Neutrophil (primary cell): ENCODE results near the gene ABHD13.
A peak's percentile ranks its signal among the peaks of the same experiment; 100 is the strongest.

ENCODE experiments used
- H3K27ac ChIP-seq: fragments of 200-600 bp; sonication (generic); 2 replicates; pipeline ENCODE4 v1.5.1; 2016; ENCODE audit warnings: mild to moderate bottlenecking, moderate library complexity
- H3K27me3 ChIP-seq: fragments of 200-600 bp; sonication (generic); 2 replicates; pipeline ENCODE4 v1.6.0; 2016; ENCODE audit warnings: mild to moderate bottlenecking
- H3K36me3 ChIP-seq: fragments of 200-600 bp; sonication (generic); 2 replicates; pipeline ENCODE4 v1.5.1; 2017
- H3K4me1 ChIP-seq, 2 experiments: fragments of 200-600 bp in 1 of 2; sonication (generic) in 1 of 2; 1 replicate in 1 of 2; 2 replicates in 1 of 2; pipeline versions ENCODE4 v1.5.1 to v1.6.1; 2013 to 2016; ENCODE audit warnings: low read depth in 1 of 2, low read length in 1 of 2, mild to moderate bottlenecking in 1 of 2, moderate library complexity in 1 of 2; ENCODE audit not compliant: control insufficient read depth in 1 of 2, insufficient read depth in 1 of 2
- H3K4me3 ChIP-seq, 2 experiments: fragments of 200-600 bp in 1 of 2; sonication (generic) in 1 of 2; 1 replicate in 1 of 2; 2 replicates in 1 of 2; pipeline ENCODE4 v1.5.1; 2013 to 2016; ENCODE audit warnings: low read depth in 1 of 2, low read length in 1 of 2, mild to moderate bottlenecking in 1 of 2, moderate library complexity in 1 of 2
- H3K9me3 ChIP-seq: fragments of 200-600 bp; sonication (generic); 2 replicates; pipeline ENCODE4 v1.5.1; 2016
- TF ChIP-seq, protein P1 (sequence below): fragments of 200-600 bp; sonication (generic); IDR thresholded peaks from 2 replicates; pipeline ENCODE4 v1.5.1; 2016; ENCODE audit warnings: antibody characterized with exemption

ABHD13 gene

DNA sequence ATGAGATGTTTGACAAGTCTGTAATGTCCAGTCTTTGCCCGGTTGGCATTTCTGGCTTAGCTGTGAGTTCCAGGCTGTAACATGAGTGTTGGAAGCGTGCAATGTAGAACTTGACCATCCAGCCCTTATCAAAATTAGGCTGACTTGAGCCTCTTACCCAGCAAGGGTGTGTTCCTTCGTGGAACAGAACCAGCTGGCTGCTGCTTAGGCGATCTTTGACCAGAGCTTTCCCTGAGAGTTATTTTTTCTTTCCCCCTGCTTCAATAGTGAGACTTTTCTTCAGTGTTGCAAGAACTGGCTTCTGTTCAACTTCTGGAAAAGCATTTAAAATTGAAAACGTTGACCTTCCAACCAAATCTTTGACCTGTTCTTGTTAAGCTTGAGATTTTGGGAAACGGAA is 57.9 kb downstream of the ABHD13 start:
- TF ChIP-seq, protein P1, sequence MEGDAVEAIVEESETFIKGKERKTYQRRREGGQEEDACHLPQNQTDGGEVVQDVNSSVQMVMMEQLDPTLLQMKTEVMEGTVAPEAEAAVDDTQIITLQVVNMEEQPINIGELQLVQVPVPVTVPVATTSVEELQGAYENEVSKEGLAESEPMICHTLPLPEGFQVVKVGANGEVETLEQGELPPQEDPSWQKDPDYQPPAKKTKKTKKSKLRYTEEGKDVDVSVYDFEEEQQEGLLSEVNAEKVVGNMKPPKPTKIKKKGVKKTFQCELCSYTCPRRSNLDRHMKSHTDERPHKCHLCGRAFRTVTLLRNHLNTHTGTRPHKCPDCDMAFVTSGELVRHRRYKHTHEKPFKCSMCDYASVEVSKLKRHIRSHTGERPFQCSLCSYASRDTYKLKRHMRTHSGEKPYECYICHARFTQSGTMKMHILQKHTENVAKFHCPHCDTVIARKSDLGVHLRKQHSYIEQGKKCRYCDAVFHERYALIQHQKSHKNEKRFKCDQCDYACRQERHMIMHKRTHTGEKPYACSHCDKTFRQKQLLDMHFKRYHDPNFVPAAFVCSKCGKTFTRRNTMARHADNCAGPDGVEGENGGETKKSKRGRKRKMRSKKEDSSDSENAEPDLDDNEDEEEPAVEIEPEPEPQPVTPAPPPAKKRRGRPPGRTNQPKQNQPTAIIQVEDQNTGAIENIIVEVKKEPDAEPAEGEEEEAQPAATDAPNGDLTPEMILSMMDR = no peak

GRCh38 chr13:108278466-108278865 is 60.3 kb downstream of the ABHD13 start:
- Histone ChIP-seq H3K36me3 (peaks cover 8% of the 10 kb centered on the region), H3K4me3 (no peak overlapping the region), H3K27me3 (no peaks in the 10 kb centered on the region), H3K27ac (peak overlapping the region; percentile 71), H3K9me3 (no peaks in the 10 kb centered on the region), H3K4me1 (peaks cover 17 to 25% of the 10 kb centered on the region in 2 experiments)
- TF ChIP-seq, protein P1 = no peak

More for the DNA sequence above, 57.9 kb downstream of the ABHD13 start:
- no peaks in the 10 kb centered on the region for H3K9me3 ChIP-seq
- H3K4me3 ChIP-seq = no peak overlapping the region
- peaks cover 8% of the 10 kb centered on the region for H3K36me3 ChIP-seq
- H3K27ac ChIP-seq = no peak overlapping the region
- no peaks in the 10 kb centered on the region for H3K27me3 ChIP-seq
- H3K4me1 ChIP-seq = peaks cover 17 to 30% of the 10 kb centered on the region in 2 experiments

- Histone ChIP-seq H3K4me1 (peaks cover 13 to 19% of the 10 kb centered on the region in 2 experiments), H3K4me3 (no peak overlapping the region), H3K36me3 (peaks cover 10% of the 10 kb centered on the region), H3K27me3 (no peaks in the 10 kb centered on the region), H3K27ac (peak overlapping the region; percentile 50), H3K9me3 (no peaks in the 10 kb centered on the region)
- TF ChIP-seq, protein P1 = no peak
These were observed 63.7 kb downstream of the ABHD13 start for GRCh38 chr13:108281901-108282300.

DNA sequence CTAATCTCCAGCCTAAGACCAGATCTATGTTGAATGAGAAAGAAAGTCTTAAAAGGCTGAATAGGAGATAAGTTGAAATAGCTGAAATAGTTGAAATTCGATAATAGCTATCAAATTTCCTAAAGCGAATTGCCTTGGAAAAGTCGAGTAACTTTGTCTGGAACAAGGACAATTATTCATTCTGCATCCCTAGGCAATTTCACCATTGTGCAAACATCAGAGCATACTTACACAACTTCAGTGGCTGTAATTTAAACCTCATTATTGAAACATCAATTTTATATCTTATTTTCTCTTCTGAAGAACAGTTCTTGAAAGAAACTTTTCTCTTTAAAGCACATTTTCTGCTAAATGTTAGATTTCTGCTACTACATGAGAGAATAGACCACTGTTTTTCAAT is 64.9 kb downstream of the ABHD13 start:
- Histone ChIP-seq H3K27me3 (no peaks in the 10 kb centered on the region), H3K36me3 (peaks cover 16% of the 10 kb centered on the region), H3K4me3 (no peak overlapping the region), H3K9me3 (no peaks in the 10 kb centered on the region), H3K27ac (no peak overlapping the region), H3K4me1 (peaks cover 13 to 19% of the 10 kb centered on the region in 2 experiments)
- TF ChIP-seq, protein P1 = no peak
